ENCODE data around the gene HLA-DQA1.
"Not testable (repeated sequence)": the region's sequence is repeated elsewhere in the genome, so short reads cannot be mapped to it uniquely, and the experiment has no call there.

HLA-DQA1 gene

GRCh38 chr6:32622545-32623401 is 14.4 kb upstream of the HLA-DQA1 start:
- DNase-seq (ENCODE audit: low read depth) = no peak

- no peak for DNase-seq (ENCODE audit: low read depth)
These were observed 13.5 kb upstream of the HLA-DQA1 start for GRCh38 chr6:32623693-32624092.

DNA sequence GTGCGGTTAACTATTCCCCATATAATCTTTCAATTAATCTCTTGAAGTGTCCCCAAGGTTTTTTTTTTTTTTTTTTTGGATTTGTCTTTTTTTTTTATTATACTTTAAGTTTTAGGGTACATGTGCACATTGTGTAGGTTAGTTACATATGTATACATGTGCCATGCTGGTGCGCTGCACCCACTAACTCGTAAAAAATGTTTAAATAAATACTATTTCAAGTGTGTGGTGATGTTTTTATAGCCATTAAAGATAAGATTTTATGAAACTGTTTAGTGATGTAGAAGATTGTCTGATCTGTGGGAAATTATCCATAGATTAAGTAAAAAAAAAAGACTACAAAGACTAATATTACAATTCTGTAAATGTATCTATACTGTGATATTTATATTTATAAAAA is 12.6 kb upstream of the HLA-DQA1 start:
- DNase-seq (ENCODE audit: low read depth) = no peak

DNA sequence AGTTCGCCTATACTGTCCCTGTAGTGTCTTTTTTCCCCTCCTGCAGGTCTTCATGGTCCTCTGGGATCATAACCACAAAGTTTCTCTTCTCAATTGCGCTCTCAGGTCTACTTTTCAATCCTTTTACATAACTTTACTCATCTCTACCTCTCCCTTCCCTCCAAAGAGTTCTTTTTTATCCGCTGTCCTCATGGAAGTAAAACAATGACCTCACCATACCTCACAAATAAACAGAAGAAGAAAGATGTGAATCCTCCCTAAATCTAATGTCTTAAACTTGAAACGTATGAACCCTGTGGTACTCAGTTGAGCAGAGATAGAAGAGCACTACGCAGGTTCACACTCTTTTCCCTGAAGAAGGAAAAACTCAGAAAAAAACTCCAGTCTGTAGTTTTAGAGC is 12.1 kb upstream of the HLA-DQA1 start:
- no peak for DNase-seq (ENCODE audit: low read depth)

GRCh38 chr6:32627249-32627648 is 10.0 kb upstream of the HLA-DQA1 start:
- DNase-seq (ENCODE audit: low read depth) = no peak

DNA sequence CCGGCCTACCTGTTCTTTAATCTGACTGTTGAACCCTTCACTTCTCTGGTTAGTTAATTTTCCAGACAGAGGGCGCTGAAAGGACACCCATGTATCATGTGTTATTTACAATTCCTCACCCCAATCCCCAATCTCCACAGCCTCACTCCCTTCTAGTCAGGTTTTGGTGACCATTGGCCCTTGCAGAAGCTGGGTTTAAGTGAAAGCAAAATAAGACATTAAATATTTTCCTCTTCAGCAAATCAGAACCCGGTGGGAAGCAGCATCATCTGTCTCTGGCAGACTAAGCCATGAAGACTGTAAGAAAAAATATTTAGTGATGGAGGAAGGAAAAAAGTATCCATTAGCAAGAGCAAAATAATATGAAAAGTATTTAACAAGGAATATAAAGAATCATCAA is 9.4 kb upstream of the HLA-DQA1 start:
- no peak for DNase-seq (ENCODE audit: low read depth)

DNA sequence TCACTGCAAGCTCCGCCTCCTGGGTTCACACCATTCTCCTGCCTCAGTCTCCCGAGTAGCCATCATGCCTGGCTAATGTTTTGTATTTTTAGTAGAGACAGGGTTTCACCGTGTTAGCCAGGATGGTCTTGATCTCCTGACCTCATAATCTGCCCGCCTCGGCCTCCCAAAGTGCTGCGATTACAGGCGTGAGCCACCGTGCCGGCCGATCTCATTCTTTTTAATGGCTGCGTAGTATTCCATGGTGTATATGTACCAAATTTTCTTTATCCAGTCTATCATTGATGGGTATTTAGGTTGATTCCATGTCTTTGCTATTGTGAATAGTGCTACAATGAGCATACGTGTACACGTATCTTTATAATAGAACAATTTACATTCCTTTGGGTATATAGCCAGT is 7.4 kb upstream of the HLA-DQA1 start:
- not testable (repeated sequence) for DNase-seq (ENCODE audit: low read depth)

DNA sequence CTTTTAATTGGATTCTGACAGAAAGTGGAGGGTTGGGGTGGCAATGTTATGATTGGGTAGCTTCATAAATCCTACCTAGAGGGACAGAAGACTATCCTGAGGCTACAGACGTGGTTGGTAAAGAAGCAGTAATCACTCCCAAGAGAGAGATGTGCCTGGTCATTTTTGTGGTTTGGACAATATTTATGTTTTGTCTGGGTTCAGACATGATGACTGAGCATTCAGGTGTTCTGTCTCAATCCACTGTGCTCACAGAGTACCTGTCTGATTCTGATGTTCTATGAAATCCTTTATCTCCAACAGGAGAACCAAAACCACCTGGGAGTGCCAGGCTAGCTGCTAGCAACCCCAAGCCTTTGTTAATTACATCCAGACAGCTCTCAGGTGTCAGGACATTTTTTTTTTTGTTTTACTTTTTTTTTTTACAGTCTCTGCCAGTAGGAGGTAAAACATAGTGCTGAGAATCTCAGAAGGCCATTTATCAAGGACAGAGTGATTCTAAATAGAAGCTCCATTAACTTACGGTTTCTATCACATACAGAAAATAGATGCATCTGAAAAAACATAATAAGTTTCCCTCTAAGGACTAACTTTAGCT is 1.6 kb upstream of the HLA-DQA1 start:
- no peak for DNase-seq (ENCODE audit: low read depth)

GRCh38 chr6:32637883-32638282 is 677 bp downstream of the HLA-DQA1 start:
- no peak for DNase-seq (ENCODE audit: low read depth)

- no peak for DNase-seq (ENCODE audit: low read depth)
These were observed 1.5 kb downstream of the HLA-DQA1 start for GRCh38 chr6:32638532-32639219.

DNA sequence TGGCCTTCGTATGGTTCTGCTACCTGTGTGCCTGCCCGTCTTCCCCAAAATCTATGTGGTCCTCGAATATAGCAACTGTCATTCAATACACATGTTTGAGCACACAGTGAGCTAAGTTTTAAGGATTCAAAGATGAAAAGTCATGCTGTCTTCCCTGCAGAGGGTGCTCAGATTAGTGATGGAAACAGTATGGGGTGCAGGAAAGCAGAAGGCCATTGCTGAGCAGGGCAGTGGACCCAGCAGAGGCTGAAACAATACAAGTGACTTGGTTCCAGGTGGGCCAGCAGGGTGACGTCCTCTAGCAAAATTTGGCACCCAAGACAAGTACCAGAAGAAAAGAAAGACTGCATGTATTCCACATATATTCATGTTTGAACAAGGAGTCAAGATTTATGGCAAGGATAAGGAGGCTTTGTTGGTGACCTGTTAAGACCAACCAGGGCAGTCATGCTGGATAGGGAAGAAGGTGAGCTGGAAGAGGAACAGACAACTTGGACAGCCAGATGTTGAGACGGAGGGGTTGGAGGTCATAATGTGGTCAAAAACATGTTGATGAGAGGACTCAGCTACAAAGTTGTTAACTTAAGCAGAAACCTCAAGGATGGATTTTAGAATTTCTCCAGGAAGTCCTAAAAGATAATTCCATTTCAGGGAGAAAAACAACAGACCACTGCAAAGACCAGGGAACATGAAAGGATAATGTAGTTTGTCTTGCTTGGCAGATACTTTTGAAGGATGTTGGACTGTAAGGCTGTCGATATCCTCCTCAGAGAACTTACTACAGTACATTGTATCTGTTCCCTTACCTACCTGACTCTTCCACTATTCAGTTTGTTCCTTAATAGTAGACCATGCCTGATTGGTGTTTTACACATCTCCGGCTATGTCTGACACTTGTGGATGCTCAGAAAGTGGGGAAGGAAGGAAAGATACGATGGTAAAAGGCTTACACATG is 2.5 kb downstream of the HLA-DQA1 start:
- no peak for DNase-seq (ENCODE audit: low read depth)

- DNase-seq (ENCODE audit: low read depth) = no peak
These were observed 3.9 kb downstream of the HLA-DQA1 start for GRCh38 chr6:32641122-32641521.

DNA sequence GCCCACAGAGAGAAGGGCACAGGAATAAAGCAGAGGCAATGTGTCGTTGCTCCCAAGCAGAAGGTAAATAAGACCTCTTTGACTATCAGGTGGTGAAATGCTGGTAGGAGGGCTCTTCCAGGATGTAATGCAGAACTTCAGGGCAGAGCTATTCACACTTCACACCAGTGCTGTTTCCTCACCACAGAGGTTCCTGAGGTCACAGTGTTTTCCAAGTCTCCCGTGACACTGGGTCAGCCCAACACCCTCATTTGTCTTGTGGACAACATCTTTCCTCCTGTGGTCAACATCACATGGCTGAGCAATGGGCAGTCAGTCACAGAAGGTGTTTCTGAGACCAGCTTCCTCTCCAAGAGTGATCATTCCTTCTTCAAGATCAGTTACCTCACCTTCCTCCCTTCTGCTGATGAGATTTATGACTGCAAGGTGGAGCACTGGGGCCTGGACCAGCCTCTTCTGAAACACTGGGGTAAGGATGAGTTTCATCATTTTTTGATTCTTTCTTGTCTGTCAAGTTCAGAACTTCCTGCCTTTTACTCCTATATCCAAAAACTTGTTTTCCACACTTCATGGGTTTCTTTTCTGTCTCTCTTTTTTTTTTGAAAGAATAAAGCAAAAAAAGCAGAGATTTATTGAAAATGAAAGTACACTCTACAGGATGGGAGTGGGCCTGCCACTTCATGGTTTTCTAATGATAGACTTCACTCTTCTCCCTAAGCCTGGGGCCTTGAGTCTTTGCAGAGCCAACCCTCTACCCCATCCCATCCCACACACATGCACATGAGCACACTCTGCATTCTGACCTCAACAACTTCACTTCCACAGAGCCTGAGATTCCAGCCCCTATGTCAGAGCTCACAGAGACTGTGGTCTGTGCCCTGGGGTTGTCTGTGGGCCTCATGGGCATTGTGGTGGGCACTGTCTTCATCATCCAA is 4.8 kb downstream of the HLA-DQA1 start:
- DNase-seq (ENCODE audit: low read depth) = not testable (repeated sequence)

GRCh38 chr6:32642720-32643106 is 5.5 kb downstream of the HLA-DQA1 start:
- no peak for DNase-seq (ENCODE audit: low read depth)

DNA sequence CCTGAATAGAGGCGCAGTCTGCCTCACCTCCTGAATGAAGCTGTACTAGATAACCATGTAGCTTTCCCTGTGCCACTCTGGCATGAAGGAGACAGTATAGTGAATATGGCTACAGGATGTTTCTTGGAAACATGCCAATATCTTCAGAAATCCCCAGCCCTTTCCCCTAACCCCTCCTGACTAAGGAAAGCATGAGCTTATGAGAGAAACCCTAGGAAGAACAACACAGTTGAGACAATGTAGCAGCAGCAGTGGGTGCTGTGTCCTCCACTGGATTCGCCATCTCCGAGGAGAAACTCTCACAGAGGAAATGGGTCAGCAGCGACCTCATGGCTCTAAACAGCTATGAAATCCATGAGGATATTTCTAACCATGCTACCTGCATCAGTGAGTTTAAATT is 6.7 kb downstream of the HLA-DQA1 start:
- DNase-seq (ENCODE audit: low read depth) = no peak

DNA sequence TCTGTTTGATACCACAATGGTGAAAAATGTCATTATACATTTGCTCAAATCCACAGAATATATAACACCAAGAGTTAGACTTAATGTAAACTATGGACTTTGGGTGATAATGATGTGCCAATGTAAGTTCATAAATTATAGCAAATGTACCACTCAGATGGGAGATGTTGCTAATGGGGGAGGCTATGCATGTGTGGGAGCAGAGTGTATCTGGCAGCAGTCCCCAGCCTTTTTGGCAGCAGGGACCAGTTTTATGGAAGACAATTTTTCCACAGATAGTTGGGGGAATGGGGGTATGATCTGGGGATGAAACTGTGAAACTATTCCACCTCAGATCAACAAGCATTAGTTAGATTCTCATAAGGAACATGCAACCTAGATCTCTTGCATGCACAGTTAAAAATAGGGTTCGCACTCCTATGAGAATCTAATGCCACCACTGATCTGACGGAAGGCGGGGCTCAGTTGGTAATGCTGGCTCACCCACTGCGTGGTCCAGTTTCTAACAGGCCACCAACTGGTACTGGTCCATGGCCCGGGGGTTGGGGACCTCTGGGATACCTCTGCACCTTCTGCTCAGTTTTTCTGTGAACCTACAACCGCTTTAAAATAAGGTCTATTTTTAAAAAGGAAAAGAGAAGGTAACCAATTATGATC is 8.0 kb downstream of the HLA-DQA1 start:
- no peak for DNase-seq (ENCODE audit: low read depth)

GRCh38 chr6:32655203-32655710 is 18.1 kb downstream of the HLA-DQA1 start:
- DNase-seq (ENCODE audit: low read depth) = no peak

GRCh38 chr6:32657329-32657728 is 20.1 kb downstream of the HLA-DQA1 start:
- DNase-seq (ENCODE audit: low read depth) = not testable (repeated sequence)

DNA sequence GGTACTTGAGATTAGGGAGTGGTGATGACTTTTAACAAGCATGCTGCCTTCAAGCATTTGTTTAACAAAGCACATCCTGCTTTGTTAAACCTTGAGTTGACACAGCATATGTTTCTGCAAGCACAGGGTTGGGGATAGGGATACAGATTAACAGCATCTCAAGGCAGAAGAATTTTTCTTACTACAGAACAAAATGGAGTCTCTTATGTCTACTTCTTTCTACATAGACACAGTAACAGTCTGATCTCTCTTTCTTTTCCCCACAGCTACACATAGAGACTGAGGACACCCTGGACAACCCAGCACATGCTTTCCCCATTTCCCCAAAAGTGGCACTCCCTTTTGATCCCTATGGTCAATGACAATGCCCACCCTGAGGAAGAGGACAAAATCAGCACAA is 20.6 kb downstream of the HLA-DQA1 start:
- DNase-seq (ENCODE audit: low read depth) = not testable (repeated sequence)

- no peak for DNase-seq (ENCODE audit: low read depth)
These were observed 21.2 kb downstream of the HLA-DQA1 start for GRCh38 chr6:32658268-32658897.

All from stimulated activated CD8-positive, alpha-beta memory T cell treated with anti-CD3 and anti-CD28 coated beads, Interleukin-15, amount 100 ng/mL, for 24 hours (primary cell).